GM21717 (cell line): Measurements from ENCODE around the gene TMEM255B.
"Not testable (repeated sequence)": the region's sequence is repeated elsewhere in the genome, so short reads cannot be mapped to it uniquely, and the experiment has no call there.

Experiments
- ATAC-seq: cut with Tn5 transposase; IDR thresholded peaks from one replicate; pipeline ENCODE4 v1.9.1; 2021; ENCODE audit warnings: mild to moderate bottlenecking, moderate library complexity; ENCODE audit not compliant: unreplicated experiment

The TMEM255B gene

GRCh38 chr13:113784645-113785024, 25.6 kb downstream of the TMEM255B start:
- ATAC-seq, result no peak

GRCh38 chr13:113785051-113786010, 26.3 kb downstream of the TMEM255B start:
- no peak for ATAC-seq

GRCh38 chr13:113786262-113786841, 27.3 kb downstream of the TMEM255B start:
- no peak for ATAC-seq

GRCh38 chr13:113787694-113788093, 28.7 kb downstream of the TMEM255B start:
- ATAC-seq, result no peak

- no peak for ATAC-seq
Measured at GRCh38 chr13:113788413-113789135, 29.5 kb downstream of the TMEM255B start.

GRCh38 chr13:113789167-113789566, 30.1 kb downstream of the TMEM255B start:
- ATAC-seq, result no peak

GRCh38 chr13:113789931-113790330, 30.9 kb downstream of the TMEM255B start:
- not testable (repeated sequence) for ATAC-seq

GRCh38 chr13:113791226-113791625, 32.2 kb downstream of the TMEM255B start:
- ATAC-seq, result no peak

- no peak for ATAC-seq
Measured at GRCh38 chr13:113791761-113792160, 32.7 kb downstream of the TMEM255B start.

GRCh38 chr13:113792236-113792770, 33.3 kb downstream of the TMEM255B start:
- no peak for ATAC-seq

GRCh38 chr13:113792886-113793717, 34.1 kb downstream of the TMEM255B start:
- no peak for ATAC-seq

- no peak for ATAC-seq
Measured at GRCh38 chr13:113793718-113794085, 34.7 kb downstream of the TMEM255B start.

- ATAC-seq, result no peak
Measured at GRCh38 chr13:113794086-113794485, 35.1 kb downstream of the TMEM255B start.

- ATAC-seq, result no peak
Measured at GRCh38 chr13:113794764-113795173, 35.7 kb downstream of the TMEM255B start.

GRCh38 chr13:113795362-113795761, 36.3 kb downstream of the TMEM255B start:
- not testable (repeated sequence) for ATAC-seq

GRCh38 chr13:113796211-113796963, 37.4 kb downstream of the TMEM255B start:
- ATAC-seq, result no peak

- no peak for ATAC-seq
Measured at GRCh38 chr13:113796964-113797676, 38.1 kb downstream of the TMEM255B start.

GRCh38 chr13:113798200-113798811, 39.3 kb downstream of the TMEM255B start:
- ATAC-seq, result no peak

- ATAC-seq, result no peak
Measured at GRCh38 chr13:113800576-113800926, 41.5 kb downstream of the TMEM255B start.
